ENCODE results near the gene ATP6V1E1. TPM values are rescaled to one million over a fixed set of nuclear protein-coding genes. Genes with fewer than 3 reads are reported as not detected.

Gene ATP6V1E1
- polyA plus RNA-seq, 6 donors from 2014 or later = 86.0 to 127 (median 107) TPM

DNA sequence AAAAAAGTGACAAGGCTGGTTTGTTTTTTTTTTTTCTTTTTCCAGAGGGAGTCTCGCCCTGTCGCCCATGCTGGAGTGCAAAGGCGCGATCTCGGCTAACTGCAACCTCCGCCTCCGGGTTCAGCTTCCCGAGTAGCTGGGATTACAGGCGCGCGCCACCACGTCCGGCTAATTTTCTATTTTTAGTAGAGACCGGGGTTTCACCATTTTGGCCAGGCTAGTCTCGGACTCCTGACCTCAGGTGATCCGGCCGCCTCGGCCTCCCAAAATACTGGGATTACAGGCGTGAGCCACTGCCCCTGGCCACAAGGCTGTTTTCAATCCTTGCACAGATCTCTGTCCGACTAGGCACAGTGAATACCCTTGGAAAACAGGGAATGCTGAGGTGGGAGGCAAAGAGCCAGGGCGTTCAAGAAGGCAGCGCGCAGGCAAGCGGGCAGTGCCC, 566 bp downstream of the ATP6V1E1 start:
- Mint-ChIP-seq H3K4me1 (peaks cover 0 to 43% (median 6%) of the 10 kb centered on the region in 3 donors), H3K36me3 (no peaks in the 10 kb centered on the region), H3K4me3 (peak overlapping the region; percentile 86 to 99 (median 94)), H3K27ac (peak overlapping the region; percentile 96 to 100 (median 98)), H3K27me3 (no peaks in the 10 kb centered on the region), H3K9me3 (no peaks in the 10 kb centered on the region)
- no peak for DNase-seq
- ATAC-seq (ENCODE audit: low read depth in 2 of 2) = no peak

DNA sequence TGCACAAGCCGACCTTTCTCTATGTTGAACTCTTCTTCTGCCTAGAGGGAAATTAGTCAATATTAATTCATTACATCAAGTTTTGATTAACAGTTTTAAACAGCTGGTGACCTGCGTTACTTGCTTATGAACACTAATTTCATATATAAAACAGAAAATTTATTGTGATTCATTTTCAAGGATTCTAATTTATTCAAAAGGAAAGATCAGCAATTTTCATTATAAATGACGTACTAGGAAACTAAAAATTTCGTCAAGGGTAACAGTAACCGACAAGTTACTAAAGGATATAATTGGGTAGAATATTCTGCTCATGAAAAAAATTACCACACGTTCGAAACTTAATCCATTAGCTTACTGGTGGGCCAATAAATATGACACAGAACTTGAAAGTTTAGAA, 15.3 kb downstream of the ATP6V1E1 start:
- Mint-ChIP-seq H3K27ac (peak overlapping the region in 1 of 6 donors; percentile 7), H3K27me3 (no peaks in the 10 kb centered on the region), H3K36me3 (peaks cover 11 to 16% of the 10 kb centered on the region in 2 donors), H3K4me1 (no peaks in the 10 kb centered on the region), H3K9me3 (no peaks in the 10 kb centered on the region), H3K4me3 (no peak overlapping the region)
- no peak for DNase-seq
- no peak for ATAC-seq (ENCODE audit: low read depth in 2 of 2)

DNA sequence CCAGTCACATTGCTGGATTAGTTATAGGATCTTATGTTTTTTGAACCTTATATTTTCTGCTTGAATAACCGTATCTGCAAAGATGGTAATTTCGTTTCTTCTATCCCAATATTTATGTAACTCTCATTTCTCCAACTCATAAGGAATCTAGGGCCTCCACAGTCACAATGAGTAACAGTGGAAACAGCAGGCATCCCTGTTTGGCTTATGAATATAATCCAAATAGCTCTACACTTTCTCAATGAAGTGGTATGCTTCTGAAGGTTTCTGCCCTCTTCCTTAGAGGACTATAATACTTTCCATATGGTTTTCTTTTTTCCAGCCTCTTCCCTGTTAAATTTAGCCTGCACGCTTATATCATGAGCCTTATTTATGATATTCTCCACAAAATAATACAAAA, 16.5 kb downstream of the ATP6V1E1 start:
- Mint-ChIP-seq H3K36me3 (peaks cover 11 to 16% of the 10 kb centered on the region in 2 donors), H3K27me3 (no peaks in the 10 kb centered on the region), H3K4me1 (no peaks in the 10 kb centered on the region), H3K4me3 (no peak overlapping the region), H3K27ac (peak overlapping the region in 2 of 6 donors; percentile 44 to 81), H3K9me3 (no peaks in the 10 kb centered on the region)
- ATAC-seq (ENCODE audit: low read depth in 2 of 2) = no peak
- DNase-seq = no peak

DNA sequence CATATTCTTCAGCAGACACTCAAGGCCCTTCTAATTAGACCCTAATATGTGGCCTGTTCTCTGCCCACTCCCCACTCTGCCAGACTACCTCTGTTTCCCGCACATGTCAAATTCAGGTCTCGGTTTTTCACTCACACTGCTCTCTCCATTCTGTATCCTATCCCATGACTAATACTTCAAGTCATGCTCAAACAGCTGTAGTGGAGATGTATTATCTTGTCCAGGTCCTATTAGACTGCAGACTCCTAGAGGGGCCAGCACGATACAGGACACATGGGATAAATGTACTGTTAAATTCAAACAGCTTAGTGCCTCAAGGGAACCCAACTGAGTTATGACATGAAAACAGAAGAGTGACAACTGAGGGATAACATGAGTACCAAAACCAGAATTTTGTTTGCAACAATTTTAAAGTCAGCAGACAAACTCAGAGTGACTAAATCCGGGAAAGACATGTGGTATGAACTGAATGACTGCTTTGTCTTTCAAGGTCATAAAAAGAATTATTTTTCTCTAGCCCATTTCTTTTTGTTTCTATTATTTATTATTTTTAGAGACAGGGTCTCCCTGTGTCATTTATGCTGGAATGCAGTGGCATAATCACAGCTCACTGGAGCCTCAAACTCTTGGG, 20.5 kb downstream of the ATP6V1E1 start:
- Mint-ChIP-seq H3K27me3 (no peaks in the 10 kb centered on the region), H3K4me1 (no peaks in the 10 kb centered on the region), H3K4me3 (no peak overlapping the region), H3K36me3 (peaks cover 10 to 14% of the 10 kb centered on the region in 2 donors), H3K9me3 (no peaks in the 10 kb centered on the region), H3K27ac (no peak overlapping the region)
- ATAC-seq (ENCODE audit: low read depth in 2 of 2) (no peak), DNase-seq (no peak)

DNA sequence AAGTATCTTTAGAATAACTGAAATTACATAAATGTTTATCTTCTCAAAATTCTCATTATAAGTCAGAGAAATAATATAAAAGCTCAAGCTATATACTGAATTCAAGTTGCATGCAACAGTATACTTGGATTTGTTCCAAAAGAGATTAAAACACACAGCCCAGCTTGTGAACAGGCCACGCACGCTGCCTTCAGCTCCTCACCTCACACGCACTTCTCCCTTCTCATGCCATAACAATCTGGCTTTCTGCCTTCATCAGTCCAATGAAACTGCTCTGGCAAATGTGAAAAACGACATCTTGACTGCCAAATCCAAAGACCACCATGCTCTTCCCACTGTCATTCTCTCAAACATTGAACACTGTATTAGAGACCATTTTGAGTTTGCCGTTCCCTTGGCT, 22.1 kb downstream of the ATP6V1E1 start:
- Mint-ChIP-seq H3K27ac (no peak overlapping the region), H3K36me3 (no peaks in the 10 kb centered on the region), H3K4me1 (no peaks in the 10 kb centered on the region), H3K4me3 (no peak overlapping the region), H3K9me3 (no peaks in the 10 kb centered on the region), H3K27me3 (no peaks in the 10 kb centered on the region)
- no peak for DNase-seq
- no peak for ATAC-seq (ENCODE audit: low read depth in 2 of 2)

DNA sequence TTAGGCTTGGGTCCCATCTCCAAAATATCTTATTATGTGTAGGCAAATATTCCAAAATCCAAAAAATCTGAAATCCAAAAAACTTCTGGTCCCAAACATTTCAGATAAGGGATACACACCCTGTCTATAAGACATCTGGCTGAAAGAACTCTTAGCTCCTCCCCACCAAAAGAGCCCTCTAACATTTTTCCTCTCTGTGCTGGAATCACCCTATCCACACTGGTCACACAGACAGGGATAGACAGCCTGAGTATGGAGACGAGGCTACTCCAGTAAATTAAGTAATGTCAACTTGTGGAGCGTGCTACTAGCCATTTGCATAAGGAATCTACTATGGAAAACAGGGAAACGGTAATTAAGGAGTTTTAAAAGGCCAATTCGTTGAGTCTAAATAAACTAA, 24.9 kb downstream of the ATP6V1E1 start:
- Mint-ChIP-seq H3K9me3 (no peaks in the 10 kb centered on the region), H3K4me1 (no peaks in the 10 kb centered on the region), H3K36me3 (peaks cover 5 to 19% of the 10 kb centered on the region in 2 donors), H3K27ac (no peak overlapping the region), H3K4me3 (no peak overlapping the region), H3K27me3 (no peaks in the 10 kb centered on the region)
- no peak for ATAC-seq (ENCODE audit: low read depth in 2 of 2)
- no peak for DNase-seq

DNA sequence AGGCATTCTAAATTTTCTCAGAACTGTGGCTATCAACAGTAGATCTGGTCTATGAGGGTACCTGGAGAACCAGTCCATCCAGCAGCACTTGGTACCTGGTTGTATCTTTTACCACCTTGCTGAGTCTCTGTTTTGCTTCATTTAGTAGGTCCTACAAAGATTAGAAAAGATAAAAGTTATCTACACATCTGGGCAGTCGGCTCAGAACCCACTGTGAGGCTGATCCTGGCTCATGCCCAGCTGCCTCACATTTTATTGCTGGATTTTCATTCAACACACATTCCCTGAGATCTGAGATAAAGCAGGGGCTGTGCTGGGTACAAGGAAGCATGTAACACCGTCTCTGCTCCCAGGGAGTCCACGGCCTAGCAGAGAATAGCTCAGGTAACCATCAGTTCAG, 27.5 kb downstream of the ATP6V1E1 start:
- no peak for DNase-seq
- H3K9me3 Mint-ChIP-seq = peaks cover 0 to 3% (median 0%) of the 10 kb centered on the region in 7 donors
- no peak overlapping the region for H3K4me3 Mint-ChIP-seq
- H3K27ac Mint-ChIP-seq = no peak overlapping the region
- ATAC-seq (ENCODE audit: low read depth in 2 of 2) = no peak
- H3K27me3 Mint-ChIP-seq = no peaks in the 10 kb centered on the region
- H3K4me1 Mint-ChIP-seq = peaks cover 6 to 9% (median 8%) of the 10 kb centered on the region in 3 donors
- peaks cover 20 to 35% of the 10 kb centered on the region in 2 donors for H3K36me3 Mint-ChIP-seq

DNA sequence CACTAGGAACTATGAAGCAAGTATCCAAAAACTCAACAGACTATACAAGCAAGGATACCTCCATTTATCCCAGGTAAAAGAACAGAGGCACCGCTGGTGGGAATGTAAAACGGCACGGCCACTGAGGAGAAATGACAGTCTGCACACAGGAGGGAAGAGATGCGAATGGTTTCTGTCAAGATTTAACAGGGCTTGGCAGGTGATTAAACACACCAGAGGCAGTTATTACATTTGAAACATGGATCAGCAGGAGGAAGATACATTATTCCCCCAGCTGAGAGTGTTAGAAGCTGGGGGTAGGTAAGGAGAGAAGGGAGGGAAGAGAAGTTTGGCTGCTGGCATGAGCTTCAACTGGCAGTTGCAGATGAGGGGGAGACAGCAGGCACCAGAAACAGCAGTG, 30.2 kb downstream of the ATP6V1E1 start:
- ATAC-seq (ENCODE audit: low read depth in 2 of 2) (no peak), DNase-seq (no peak)
- Mint-ChIP-seq H3K27me3 (no peaks in the 10 kb centered on the region), H3K36me3 (peaks cover 28 to 39% of the 10 kb centered on the region in 2 donors), H3K4me3 (no peak overlapping the region), H3K4me1 (peaks cover 22 to 30% (median 29%) of the 10 kb centered on the region in 3 donors), H3K9me3 (peaks cover 0 to 4% (median 0%) of the 10 kb centered on the region in 7 donors), H3K27ac (peak overlapping the region in 2 of 6 donors; percentile 4 to 65)

DNA sequence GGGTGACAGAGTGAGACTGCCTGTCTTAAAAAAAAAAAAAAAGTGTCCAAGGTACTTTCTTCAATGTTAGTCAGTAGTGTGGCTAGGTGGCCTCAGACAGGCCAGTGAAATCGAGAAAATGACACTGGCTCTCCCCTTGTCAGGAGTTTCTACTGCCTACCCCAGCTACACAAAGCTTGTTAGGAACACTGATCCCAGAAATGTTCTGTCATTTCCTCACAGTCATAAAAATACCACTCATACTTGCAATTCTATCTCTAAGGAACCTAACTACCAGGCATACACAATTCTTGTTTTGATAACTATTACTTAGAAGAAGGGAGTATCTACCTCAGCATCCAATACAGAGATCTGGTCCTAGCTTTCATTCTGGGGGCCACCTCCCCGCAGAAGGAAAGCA, 31.3 kb downstream of the ATP6V1E1 start:
- ATAC-seq (ENCODE audit: low read depth in 2 of 2) = no peak
- H3K27ac Mint-ChIP-seq = peak overlapping the region in 2 of 6 donors; percentile 6 to 27

DNA sequence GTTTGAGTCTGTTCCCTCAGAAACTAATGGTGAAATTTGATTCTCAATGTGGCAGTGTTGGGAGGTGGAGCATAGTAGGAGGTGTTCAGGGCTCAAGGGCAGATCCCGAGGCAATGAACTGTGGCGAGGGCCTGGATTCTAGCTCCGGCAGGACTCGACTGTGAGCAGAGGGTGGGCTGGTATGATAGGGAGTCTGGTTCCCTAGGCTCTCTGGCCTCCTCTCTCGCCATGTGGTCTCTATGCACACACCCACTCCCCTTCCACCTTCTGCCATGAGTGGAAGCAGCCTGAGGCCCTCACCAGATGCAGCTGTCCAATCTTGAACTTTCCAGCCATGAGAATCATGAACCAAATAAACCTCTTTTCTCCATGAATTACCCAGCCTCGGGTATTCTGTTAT, 32.3 kb downstream of the ATP6V1E1 start:
- Mint-ChIP-seq H3K9me3 (peaks cover 0 to 4% (median 0%) of the 10 kb centered on the region in 7 donors), H3K4me1 (peaks cover 22 to 32% (median 29%) of the 10 kb centered on the region in 3 donors), H3K4me3 (peak overlapping the region in 3 of 8 donors; percentile 4 to 55 (median 21)), H3K27ac (peak overlapping the region in 2 of 6 donors; percentile 62 to 86), H3K27me3 (no peaks in the 10 kb centered on the region), H3K36me3 (peaks cover 45 to 54% of the 10 kb centered on the region in 2 donors)
- ATAC-seq (ENCODE audit: low read depth in 2 of 2) (no peak), DNase-seq (no peak)

More for the DNA sequence above, 31.3 kb downstream of the ATP6V1E1 start:
- no peaks in the 10 kb centered on the region for H3K27me3 Mint-ChIP-seq
- H3K9me3 Mint-ChIP-seq = peaks cover 0 to 4% (median 0%) of the 10 kb centered on the region in 7 donors
- peaks cover 36 to 49% of the 10 kb centered on the region in 2 donors for H3K36me3 Mint-ChIP-seq
- peaks cover 22 to 32% (median 29%) of the 10 kb centered on the region in 3 donors for H3K4me1 Mint-ChIP-seq
- no peak for DNase-seq
- H3K4me3 Mint-ChIP-seq = no peak overlapping the region

DNA sequence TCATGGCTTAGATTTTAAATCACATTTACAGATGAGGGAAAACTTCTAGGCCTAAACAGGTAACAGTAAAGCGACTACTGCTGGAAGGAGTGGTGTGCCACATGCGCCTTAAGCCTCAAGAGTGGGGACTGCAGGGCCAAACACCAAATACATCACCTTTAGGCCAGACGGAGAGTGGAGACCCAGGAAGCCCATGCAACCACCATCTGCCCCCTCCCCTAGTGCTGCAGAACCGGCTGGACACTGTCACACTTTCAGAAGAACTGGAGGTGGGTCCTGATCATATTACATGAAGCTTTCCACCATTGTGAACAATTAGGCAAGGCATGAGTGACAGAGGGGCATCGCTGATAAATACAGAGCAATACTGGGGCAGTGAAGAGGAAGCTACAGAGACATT, 36.3 kb downstream of the ATP6V1E1 start:
- Mint-ChIP-seq H3K27me3 (no peaks in the 10 kb centered on the region), H3K36me3 (peaks cover 26 to 44% of the 10 kb centered on the region in 2 donors), H3K4me3 (no peak overlapping the region), H3K9me3 (peaks cover 0 to 4% (median 0%) of the 10 kb centered on the region in 7 donors), H3K4me1 (peaks cover 19 to 32% (median 29%) of the 10 kb centered on the region in 3 donors), H3K27ac (peak overlapping the region in 1 of 6 donors; percentile 81)
- DNase-seq (no peak), ATAC-seq (ENCODE audit: low read depth in 2 of 2) (no peak)

DNA sequence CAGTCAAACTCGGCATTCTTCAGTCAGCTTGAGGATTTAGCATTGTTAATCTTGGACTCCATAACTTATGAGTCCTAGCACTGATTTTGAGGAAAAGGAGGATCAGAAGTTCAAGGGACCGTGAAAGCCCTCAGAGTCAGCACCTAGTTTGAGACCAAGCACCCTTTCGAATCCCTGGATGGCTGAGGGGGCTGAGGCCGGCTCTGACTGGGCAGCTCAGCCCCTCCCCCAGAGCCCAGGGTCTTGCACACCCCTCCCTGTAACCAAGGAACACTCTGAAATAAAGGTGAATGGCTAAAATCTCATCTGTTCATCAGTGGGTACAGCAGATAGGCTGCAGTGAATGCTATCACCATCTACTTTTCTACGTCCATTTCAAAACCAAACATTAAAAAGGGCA, 38.0 kb downstream of the ATP6V1E1 start:
- peaks cover 13 to 22% (median 19%) of the 10 kb centered on the region in 3 donors for H3K4me1 Mint-ChIP-seq
- no peaks in the 10 kb centered on the region for H3K27me3 Mint-ChIP-seq
- H3K36me3 Mint-ChIP-seq = peaks cover 16 to 35% of the 10 kb centered on the region in 2 donors
- DNase-seq = no peak
- peaks cover 0 to 2% (median 0%) of the 10 kb centered on the region in 7 donors for H3K9me3 Mint-ChIP-seq
- ATAC-seq (ENCODE audit: low read depth in 2 of 2) = no peak
- no peak overlapping the region for H3K27ac Mint-ChIP-seq
- H3K4me3 Mint-ChIP-seq = no peak overlapping the region

DNA sequence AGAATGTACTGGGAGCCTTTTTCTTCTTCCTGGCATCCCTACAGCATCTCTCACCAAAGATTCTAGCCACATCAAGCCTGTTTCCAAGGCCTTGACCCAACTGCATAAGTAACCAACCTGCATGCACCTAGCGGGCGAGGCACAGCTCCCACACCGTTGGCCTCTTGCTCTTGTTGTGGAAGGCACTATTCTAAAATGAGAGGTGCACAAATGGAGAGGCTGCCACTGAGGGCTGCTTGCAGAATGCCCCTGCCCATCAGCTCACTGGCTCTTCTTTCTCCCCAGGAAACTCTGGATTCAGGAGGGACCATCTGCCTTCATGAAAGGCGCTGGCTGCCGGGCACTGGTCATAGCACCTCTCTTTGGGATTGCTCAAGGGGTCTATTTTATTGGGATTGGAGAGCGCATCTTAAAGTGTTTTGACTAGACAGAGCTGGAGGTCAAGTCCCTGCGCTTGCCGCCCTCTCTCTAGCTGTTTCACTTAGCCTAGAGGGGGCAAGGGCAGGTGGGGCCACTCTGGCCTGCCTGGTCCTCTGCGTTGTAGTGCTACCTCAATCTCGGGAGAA, 38.7 kb downstream of the ATP6V1E1 start:
- no peak for ATAC-seq (ENCODE audit: low read depth in 2 of 2)
- Mint-ChIP-seq H3K36me3 (peaks cover 16 to 35% of the 10 kb centered on the region in 2 donors), H3K27ac (no peak overlapping the region), H3K27me3 (no peaks in the 10 kb centered on the region), H3K9me3 (no peaks in the 10 kb centered on the region), H3K4me3 (no peak overlapping the region), H3K4me1 (peaks cover 8 to 15% (median 12%) of the 10 kb centered on the region in 3 donors)
- DNase-seq = no peak

DNA sequence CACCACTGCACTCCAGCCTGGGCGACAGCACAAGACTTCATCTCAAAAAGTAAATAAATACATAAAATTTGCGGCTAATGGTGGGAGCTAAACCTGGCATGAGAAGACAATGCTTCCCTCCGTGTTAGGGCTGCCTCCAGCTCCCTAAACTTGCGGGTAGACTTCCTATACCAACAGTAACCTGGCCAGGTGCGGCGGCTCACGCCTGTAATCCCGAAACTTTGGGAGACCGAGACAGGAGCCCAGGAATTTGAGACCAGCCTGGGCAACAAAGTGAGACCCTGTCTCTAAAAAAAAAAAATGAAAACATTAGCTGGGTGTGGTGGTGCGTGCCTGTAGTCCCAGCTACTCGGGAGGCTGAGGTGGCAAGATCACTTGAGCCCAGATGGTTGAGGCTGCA, 39.9 kb downstream of the ATP6V1E1 start:
- ATAC-seq (ENCODE audit: low read depth in 2 of 2) (no peak), DNase-seq (no peak)
- H3K4me1 Mint-ChIP-seq = peaks cover 0 to 2% (median 0%) of the 10 kb centered on the region in 3 donors
- H3K36me3 Mint-ChIP-seq = peaks cover 16 to 28% of the 10 kb centered on the region in 2 donors
- H3K27ac Mint-ChIP-seq = no peak overlapping the region
- no peaks in the 10 kb centered on the region for H3K27me3 Mint-ChIP-seq
- H3K4me3 Mint-ChIP-seq = no peak overlapping the region
- H3K9me3 Mint-ChIP-seq = no peaks in the 10 kb centered on the region
